KBM-7 (cell line): ENCODE measurements around the gene RNPEP.
"Not testable (repeated sequence)": the region's sequence is repeated elsewhere in the genome, so short reads cannot be mapped to it uniquely, and the experiment has no call there.

ENCODE experiments used
- DNase-seq: peaks from one replicate; pipeline ENCODE4 v3.0.0-alpha.2; 2015
- in situ Hi-C: fragments of 300-500 bp; cut with MboI; formaldehyde crosslinking; loops from 2 replicates; pipeline ENCODE4 v1.14.3; 2020; ENCODE audit warnings: low sequenced_read_pairs, low pct_unique_long_range_greater_than_20kb, mixed read lengths

RNPEP gene

GRCh38 chr1:201982623-201983379 lies at the start of gene RNPEP:
Gene RNPEP, plus strand, starts transcription at chr1:201982648. Its CDS starts 19 bp downstream, at chr1:201982667.
- in situ Hi-C loops: no loop called here
- peak; percentile 81 for DNase-seq

DNA sequence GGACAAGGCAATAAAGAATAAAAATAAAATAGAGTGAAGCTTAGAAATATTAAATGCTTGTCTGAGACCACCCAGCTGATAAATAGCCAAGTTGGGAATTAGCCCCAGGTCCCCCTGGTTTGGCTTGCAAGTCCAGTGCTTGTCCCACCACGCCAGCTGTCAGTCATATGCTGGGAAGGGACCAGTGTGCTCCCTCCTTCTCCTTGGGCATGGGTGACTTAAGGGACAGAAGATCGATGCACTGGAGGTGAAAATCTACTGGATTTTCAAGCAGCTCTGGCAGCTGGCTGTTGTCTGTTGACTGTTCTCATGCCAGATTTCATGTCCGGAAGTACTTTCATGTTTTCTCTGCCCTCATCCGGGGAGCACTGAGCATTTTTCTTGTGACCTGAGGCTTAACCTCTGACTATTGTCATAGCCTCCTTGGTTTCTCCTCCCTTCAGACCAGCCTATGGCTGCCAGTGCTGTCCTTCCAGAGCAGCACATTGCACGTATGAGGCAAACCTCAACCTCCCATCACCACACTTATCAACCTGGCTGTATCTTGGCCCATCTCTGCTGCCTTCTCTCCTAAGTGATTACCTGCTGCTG lies 48.5 kb upstream of the RNPEP start:
- in situ Hi-C loops: no loop called here
- DNase-seq: no peak

DNA sequence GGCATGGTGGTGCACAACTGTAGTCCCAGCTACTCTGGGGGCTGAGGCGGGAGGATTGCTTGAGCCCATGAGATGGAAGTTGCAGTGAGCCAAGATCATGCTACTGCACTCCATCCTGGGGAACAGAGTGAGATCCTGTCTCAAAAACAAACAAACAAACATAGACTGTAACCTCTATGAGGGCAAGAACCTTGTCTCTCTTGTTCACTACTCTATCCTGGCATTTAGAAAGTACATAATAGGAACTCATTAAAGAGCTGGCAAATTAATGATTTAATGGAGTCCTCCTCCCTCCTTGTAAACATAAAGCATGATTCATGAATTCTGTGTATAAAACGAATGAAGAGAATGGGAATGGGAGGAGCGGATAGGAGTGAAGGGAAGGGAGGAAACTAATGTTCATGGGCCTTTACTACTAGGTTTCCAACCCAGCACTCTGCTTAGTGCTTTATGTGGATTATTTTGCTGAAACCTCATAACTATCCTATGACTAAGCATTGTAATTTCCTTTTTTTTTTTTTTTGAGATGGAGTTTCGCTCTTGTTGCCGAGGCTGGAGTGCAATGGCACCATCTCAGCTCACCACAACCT lies 44.7 kb upstream of the RNPEP start:
- in situ Hi-C loops: no loop called here
- no peak for DNase-seq

GRCh38 chr1:201938440-201939035 lies 43.9 kb upstream of the RNPEP start:
- no peak for DNase-seq
- in situ Hi-C loops: no loop called here

DNA sequence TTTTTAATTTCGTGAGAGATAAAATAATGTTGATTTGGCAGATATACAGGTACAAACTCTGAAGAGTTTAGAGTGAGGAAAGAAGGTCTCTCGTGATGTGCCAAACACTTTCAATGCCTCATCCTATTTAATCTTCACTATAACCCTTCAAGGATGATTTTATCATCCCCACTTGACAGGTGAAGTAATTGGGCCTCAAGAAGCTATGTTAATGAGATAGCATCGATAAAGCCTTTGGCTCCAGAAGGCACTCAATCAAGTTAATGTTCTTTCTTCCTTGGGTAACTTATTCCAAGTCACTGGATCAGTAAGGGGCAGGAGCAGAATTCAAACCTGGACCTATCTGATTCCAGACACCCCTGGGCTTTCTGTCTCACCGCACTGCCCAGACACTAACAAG lies 43.3 kb upstream of the RNPEP start:
- in situ Hi-C loops: no loop called here

GRCh38 chr1:201939574-201939973 lies 42.9 kb upstream of the RNPEP start:
- DNase-seq: no peak
- in situ Hi-C loops: no loop called here

More for the DNA sequence above, 43.3 kb upstream of the RNPEP start:
- no peak for DNase-seq

DNA sequence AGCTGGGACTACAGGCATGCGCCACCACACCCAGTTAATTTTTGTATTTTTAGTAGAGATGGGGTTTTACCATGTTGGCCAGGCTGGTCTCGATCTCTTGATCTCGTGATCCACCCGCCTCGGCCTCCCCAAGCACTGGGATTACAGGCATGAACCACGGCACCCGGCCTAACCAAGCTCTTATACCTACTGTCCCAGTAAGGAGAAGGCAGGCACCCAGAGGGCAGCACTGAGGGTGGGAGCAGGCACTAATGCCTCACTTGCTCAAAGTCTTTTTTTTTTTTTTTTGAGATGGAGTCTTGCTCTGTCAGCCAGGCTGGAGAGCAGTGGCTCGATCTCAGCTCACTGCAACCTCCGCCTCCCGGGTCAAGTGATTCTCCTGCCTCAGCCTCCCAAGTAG lies 42.1 kb upstream of the RNPEP start:
- DNase-seq, in situ Hi-C loops: not testable (repeated sequence)

DNA sequence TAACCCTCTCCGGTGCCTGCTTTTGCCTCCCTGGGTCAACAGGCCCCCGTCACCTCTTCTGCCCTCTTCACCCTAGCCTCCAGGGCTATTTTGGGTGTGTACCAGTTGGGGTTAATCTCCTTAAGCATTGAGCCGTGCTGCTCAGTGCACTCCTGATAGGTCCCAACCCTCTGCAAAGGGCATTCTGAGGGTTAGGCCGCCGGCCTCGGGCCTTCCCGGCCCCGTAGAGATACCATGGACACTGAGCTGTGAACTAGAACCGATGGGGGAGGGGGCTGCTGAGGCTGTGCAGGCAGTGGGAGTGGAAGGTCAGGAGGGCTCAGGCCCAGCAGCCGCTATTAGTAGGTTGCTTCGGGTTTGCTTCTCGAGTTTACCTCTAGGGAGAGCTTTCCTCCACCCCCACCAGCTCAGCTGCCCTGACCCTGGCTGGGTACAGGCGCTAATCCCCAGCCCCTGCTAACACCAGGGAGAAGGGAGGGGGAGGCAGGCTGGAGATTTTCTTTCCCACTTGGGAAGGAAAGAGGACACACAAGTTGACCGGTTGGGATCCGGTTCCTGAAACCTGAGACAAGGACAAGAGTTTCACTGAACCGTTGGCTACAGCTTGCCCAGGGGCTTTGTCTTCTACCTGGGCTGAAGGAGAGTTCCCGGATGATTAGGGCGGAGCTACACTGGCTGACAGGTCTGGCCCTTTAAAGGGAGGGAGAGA lies 40.9 kb upstream of the RNPEP start:
- in situ Hi-C loops: no loop called here

GRCh38 chr1:201942129-201942495 lies 40.3 kb upstream of the RNPEP start:
- in situ Hi-C loops: no loop called here
- DNase-seq: no peak

More for the DNA sequence above, 40.9 kb upstream of the RNPEP start:
- no peak for DNase-seq

- no peak for DNase-seq
- in situ Hi-C loops: no loop called here
Observed at GRCh38 chr1:201944002-201944401, 38.4 kb upstream of the RNPEP start.

- in situ Hi-C loops: no loop called here
- DNase-seq: no peak
Observed at GRCh38 chr1:201944639-201945038, 37.8 kb upstream of the RNPEP start.

GRCh38 chr1:201945157-201945556 lies 37.3 kb upstream of the RNPEP start:
- in situ Hi-C loops: no loop called here
- DNase-seq: no peak

DNA sequence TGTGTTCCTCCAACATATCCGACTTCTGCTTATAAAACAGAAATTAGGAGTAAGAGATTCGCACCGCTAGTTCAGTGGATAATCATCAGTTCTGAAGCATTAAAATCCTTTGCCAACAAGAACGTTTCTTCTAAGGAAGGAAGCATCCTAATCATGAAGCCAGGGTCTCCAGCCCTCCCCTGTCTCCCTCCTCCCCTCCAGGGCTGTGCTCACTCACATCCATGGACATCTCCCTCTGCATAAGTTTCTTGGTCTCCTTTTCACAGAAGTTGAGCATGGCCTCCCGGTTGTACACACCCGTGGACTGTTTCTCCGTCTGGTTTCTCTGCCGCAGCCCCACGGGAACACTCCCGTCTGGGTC lies 36.6 kb upstream of the RNPEP start:
- in situ Hi-C loops: no loop called here
- no peak for DNase-seq

GRCh38 chr1:201946224-201946908 lies 36.1 kb upstream of the RNPEP start, which contains the start of gene LMOD1:
Gene LMOD1, minus strand, starts transcription at chr1:201946548. Its CDS starts 208 bp downstream, at chr1:201946340.
- DNase-seq: peak; percentile 28
- in situ Hi-C loops: no loop called here

GRCh38 chr1:201947697-201948008 lies 34.8 kb upstream of the RNPEP start:
- in situ Hi-C loops: no loop called here
- no peak for DNase-seq

DNA sequence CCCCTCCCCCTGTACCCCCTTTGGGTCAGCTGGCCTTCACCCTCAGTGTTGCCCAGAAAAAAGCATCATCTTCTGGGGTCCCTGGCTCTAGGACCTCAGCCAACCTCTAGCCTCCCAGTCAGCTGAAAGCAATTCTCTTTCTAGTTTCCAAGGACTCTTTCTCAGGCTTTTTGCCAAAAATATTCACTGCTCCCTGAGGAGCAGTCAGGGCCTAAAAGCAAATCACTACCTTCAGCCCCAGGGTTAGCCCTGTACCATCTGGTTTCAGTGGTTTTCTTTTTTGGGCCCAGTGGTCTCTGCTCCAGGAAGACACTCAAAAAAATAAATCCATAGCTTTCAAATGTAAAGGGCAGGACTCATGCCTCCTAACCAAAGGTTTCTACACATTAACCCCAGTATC lies 33.0 kb upstream of the RNPEP start:
- no peak for DNase-seq
- in situ Hi-C loops: no loop called here

DNA sequence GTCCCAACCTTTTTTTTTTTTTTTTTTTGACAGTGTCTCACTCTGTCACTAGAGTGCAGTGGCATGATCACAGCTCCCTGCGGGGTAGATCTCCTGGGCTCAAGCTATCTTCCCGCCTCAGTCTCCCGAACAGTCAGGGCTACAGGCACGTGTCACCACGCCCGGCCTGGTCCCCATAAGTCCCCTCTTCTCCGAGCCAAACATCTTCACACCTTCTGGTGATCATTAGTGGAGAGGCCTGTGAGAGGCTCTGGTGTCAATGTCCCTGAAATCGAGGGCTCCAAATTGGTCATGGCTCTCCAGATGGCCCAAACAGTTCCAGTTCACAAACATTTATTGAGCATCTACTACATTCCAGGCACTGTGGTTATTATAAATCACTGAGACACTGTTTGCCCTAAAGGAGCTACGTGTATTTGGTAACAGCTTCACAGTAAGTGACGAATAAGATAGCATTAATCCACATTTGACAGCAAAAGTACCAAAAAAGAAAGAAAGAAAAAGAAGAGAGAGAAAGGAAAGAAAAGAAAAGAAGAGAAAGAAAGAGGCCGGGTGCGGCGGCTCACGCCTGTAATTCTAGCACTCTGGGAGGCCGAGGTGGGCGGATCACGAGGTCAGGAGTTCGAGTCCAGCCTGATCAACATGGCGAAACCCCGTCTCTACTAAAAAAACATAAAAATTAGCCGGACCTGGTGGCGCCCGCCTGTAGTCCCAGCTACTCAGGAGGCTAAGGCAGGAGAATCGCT lies 28.0 kb upstream of the RNPEP start:
- in situ Hi-C loops: loop anchor here (10.0 kb wide), 1 partner anchor 50 kb away; no protein-coding TSS in a partner anchor
- no peak for DNase-seq

DNA sequence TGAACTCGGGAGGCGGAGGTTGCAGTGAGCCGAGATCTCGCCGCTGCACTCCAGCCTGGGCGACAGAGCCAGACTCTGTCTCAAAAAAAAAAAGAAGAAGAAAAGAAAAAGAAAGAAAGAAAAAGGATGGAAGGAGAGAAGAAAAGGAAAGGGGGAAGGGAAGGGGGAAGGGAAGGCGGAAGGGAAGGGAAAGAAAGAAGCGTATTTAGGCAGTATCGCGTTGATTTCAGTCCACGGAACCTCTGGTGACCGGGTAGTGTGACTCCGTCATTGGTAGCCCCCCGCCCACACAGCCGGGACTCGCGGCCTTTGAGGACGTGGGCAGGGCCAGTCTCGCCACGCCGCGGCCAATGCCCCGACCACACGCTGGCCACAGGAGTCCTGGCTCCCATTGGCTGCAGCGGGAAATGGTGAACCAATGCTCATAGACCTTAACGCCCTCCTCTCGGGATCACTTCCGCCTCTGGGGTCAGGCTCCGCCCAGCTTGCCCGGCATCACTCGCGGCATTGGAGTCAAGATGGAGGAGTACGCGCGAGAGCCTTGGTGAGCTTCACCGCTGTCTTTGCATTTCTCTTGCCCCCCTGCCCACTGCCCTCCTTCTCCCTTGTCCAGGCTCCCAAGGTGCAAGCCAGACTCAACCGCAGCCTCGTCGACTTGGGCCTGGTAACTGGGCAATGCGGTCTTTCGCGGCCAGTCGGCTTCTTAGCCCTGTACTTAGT lies 27.3 kb upstream of the RNPEP start, which contains the start of gene TIMM17A:
Gene TIMM17A (plus strand): TSS at position 495 of the 720 bp plus-strand sequence. CDS start 24 bp downstream, at position 519.
- peak; percentile 96 for DNase-seq
- in situ Hi-C loops: loop anchor here (10.0 kb wide), 1 partner anchor 50 kb away; no protein-coding TSS in a partner anchor
